Measurements from ENCODE around the gene COL13A1. TPM values are rescaled to one million over a fixed set of nuclear protein-coding genes. Genes with fewer than 3 reads are reported as not detected.

COL13A1 gene
- total and polyA plus RNA-seq, 4 donors, result 0.17 to 0.47 (median 0.18) TPM

DNA sequence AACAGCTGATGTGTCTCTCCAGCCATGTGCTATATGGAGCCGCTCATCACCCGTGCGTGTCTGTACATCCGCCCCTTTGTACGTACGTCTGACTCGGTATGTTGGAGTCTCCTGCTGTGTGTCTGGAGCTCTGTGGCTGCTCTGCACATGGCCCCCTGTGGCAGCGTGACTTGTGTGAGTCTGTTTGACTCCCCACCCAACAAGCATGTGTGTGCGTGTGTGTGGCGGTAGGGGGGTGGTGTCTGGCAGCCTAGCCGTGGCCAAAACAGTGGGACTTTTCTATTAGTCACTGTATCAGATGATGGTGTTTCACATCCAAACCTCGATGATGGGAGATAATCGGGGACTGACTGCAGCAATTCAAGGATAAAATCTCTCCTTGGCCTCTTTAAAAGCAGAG is 94.1 kb downstream of the COL13A1 start:
- Histone ChIP-seq H3K9me3 (ENCODE audit: control insufficient read depth in 4 of 4, low read length in 3 of 4) (no peaks in the 10 kb centered on the region), H3K27me3 (ENCODE audit: control insufficient read depth in 4 of 4, insufficient read depth in 4 of 4, low read length in 3 of 4) (no peaks in the 10 kb centered on the region), H3K36me3 (ENCODE audit: control insufficient read depth in 4 of 4, insufficient read depth in 3 of 4, low read depth in 1 of 4, low read length in 3 of 4) (no peaks in the 10 kb centered on the region), H3K4me3 (ENCODE audit: low read depth in 1 of 3, low read length in 3 of 3) (no peak overlapping the region), H3K27ac (ENCODE audit: low read depth in 1 of 2, low read length in 2 of 2) (no peak overlapping the region), H3K4me1 (ENCODE audit: control insufficient read depth in 4 of 4, insufficient read depth in 4 of 4, low read length in 3 of 4) (peaks cover 9 to 50% (median 43%) of the 10 kb centered on the region in 4 donors), H3K9ac (ENCODE audit: low read depth in 1 of 2, low read length in 2 of 2) (no peak overlapping the region)
- no peak for DNase-seq (ENCODE audit: low spot score)
- WGBS, result 91% methylated on average over 13 of the region's 13 CpGs
- no peak for TF ChIP-seq HNF4A (conservative IDR thresholded peaks at IDR 0.05)
- TF ChIP-seq, protein P1, sequence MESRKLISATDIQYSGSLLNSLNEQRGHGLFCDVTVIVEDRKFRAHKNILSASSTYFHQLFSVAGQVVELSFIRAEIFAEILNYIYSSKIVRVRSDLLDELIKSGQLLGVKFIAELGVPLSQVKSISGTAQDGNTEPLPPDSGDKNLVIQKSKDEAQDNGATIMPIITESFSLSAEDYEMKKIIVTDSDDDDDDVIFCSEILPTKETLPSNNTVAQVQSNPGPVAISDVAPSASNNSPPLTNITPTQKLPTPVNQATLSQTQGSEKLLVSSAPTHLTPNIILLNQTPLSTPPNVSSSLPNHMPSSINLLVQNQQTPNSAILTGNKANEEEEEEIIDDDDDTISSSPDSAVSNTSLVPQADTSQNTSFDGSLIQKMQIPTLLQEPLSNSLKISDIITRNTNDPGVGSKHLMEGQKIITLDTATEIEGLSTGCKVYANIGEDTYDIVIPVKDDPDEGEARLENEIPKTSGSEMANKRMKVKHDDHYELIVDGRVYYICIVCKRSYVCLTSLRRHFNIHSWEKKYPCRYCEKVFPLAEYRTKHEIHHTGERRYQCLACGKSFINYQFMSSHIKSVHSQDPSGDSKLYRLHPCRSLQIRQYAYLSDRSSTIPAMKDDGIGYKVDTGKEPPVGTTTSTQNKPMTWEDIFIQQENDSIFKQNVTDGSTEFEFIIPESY (IDR thresholded peaks at IDR 0.05), result no peak
- TF ChIP-seq, protein P2, sequence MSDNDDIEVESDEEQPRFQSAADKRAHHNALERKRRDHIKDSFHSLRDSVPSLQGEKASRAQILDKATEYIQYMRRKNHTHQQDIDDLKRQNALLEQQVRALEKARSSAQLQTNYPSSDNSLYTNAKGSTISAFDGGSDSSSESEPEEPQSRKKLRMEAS (IDR thresholded peaks at IDR 0.05), result no peak
- no peak for TF ChIP-seq FOXA2 (IDR thresholded peaks at IDR 0.05)
- TF ChIP-seq EGR1 (IDR thresholded peaks at IDR 0.05; ENCODE audit: low read depth in 2 of 2), result no peak
- TF ChIP-seq HNF4G (IDR thresholded peaks at IDR 0.05), result no peak
- TF ChIP-seq FOXA1 (IDR thresholded peaks at IDR 0.05), result no peak
- no peak for TF ChIP-seq JUND (IDR thresholded peaks at IDR 0.05)
- TF ChIP-seq RAD21 (IDR thresholded peaks at IDR 0.05), result no peak
- no peak for TF ChIP-seq SP1 (IDR thresholded peaks at IDR 0.05)
- TF ChIP-seq YY1 (IDR thresholded peaks at IDR 0.05), result no peak
- TF ChIP-seq, protein P3, sequence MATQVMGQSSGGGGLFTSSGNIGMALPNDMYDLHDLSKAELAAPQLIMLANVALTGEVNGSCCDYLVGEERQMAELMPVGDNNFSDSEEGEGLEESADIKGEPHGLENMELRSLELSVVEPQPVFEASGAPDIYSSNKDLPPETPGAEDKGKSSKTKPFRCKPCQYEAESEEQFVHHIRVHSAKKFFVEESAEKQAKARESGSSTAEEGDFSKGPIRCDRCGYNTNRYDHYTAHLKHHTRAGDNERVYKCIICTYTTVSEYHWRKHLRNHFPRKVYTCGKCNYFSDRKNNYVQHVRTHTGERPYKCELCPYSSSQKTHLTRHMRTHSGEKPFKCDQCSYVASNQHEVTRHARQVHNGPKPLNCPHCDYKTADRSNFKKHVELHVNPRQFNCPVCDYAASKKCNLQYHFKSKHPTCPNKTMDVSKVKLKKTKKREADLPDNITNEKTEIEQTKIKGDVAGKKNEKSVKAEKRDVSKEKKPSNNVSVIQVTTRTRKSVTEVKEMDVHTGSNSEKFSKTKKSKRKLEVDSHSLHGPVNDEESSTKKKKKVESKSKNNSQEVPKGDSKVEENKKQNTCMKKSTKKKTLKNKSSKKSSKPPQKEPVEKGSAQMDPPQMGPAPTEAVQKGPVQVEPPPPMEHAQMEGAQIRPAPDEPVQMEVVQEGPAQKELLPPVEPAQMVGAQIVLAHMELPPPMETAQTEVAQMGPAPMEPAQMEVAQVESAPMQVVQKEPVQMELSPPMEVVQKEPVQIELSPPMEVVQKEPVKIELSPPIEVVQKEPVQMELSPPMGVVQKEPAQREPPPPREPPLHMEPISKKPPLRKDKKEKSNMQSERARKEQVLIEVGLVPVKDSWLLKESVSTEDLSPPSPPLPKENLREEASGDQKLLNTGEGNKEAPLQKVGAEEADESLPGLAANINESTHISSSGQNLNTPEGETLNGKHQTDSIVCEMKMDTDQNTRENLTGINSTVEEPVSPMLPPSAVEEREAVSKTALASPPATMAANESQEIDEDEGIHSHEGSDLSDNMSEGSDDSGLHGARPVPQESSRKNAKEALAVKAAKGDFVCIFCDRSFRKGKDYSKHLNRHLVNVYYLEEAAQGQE (IDR thresholded peaks at IDR 0.05), result no peak
- TF ChIP-seq, protein P4, sequence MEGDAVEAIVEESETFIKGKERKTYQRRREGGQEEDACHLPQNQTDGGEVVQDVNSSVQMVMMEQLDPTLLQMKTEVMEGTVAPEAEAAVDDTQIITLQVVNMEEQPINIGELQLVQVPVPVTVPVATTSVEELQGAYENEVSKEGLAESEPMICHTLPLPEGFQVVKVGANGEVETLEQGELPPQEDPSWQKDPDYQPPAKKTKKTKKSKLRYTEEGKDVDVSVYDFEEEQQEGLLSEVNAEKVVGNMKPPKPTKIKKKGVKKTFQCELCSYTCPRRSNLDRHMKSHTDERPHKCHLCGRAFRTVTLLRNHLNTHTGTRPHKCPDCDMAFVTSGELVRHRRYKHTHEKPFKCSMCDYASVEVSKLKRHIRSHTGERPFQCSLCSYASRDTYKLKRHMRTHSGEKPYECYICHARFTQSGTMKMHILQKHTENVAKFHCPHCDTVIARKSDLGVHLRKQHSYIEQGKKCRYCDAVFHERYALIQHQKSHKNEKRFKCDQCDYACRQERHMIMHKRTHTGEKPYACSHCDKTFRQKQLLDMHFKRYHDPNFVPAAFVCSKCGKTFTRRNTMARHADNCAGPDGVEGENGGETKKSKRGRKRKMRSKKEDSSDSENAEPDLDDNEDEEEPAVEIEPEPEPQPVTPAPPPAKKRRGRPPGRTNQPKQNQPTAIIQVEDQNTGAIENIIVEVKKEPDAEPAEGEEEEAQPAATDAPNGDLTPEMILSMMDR (IDR thresholded peaks at IDR 0.05; ENCODE audit: low read depth, low read length, missing input control), result no peak

DNA sequence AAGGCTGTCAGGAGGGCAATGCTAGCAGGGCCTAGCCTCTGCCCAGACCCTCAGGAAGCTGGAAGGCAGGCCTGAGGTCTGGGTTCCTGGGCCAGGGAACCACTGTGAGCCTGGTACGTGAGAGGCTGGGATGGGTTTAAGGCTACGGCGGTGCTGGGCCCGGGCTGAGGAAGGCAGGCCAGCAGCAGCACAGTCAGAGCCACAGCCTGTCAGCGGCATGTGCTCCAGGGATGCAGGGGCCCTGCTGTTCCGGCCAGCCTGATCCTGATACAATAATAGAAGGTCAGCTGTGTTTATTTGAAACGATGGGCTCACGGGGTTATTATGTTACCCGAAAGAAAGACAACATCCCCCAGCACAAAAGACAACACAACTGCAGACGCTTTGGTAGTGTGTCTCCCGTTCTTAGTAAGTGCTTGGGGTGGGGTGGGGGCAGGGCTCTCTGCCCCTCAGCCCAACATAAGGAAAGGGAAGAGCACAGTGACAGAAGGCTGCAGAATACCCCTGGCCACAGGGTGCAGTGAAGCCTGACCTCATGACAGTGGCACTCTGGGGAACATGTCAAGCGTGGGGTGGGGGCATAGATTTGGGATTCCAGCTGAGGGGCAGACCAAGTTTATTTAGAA is 95.0 kb downstream of the COL13A1 start:
- peaks cover 10 to 41% (median 36%) of the 10 kb centered on the region in 4 donors for H3K4me1 ChIP-seq (ENCODE audit: control insufficient read depth in 4 of 4, insufficient read depth in 4 of 4, low read length in 3 of 4)
- 92% methylated on average over 12 of the region's 12 CpGs for WGBS

More for the DNA sequence above, 95.0 kb downstream of the COL13A1 start:
- Histone ChIP-seq H3K27ac (ENCODE audit: low read depth in 1 of 2, low read length in 2 of 2) (no peak overlapping the region), H3K9ac (ENCODE audit: low read depth in 1 of 2, low read length in 2 of 2) (no peak overlapping the region), H3K4me3 (ENCODE audit: low read depth in 1 of 3, low read length in 3 of 3) (no peak overlapping the region), H3K9me3 (ENCODE audit: control insufficient read depth in 4 of 4, low read length in 3 of 4) (no peaks in the 10 kb centered on the region), H3K36me3 (ENCODE audit: control insufficient read depth in 4 of 4, insufficient read depth in 3 of 4, low read depth in 1 of 4, low read length in 3 of 4) (no peaks in the 10 kb centered on the region), H3K27me3 (ENCODE audit: control insufficient read depth in 4 of 4, insufficient read depth in 4 of 4, low read length in 3 of 4) (no peaks in the 10 kb centered on the region)
- TF ChIP-seq NR2F2 (IDR thresholded peaks at IDR 0.05), result no peak
- TF ChIP-seq, protein P5, sequence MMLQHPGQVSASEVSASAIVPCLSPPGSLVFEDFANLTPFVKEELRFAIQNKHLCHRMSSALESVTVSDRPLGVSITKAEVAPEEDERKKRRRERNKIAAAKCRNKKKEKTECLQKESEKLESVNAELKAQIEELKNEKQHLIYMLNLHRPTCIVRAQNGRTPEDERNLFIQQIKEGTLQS (IDR thresholded peaks at IDR 0.05), result no peak
- no peak for TF ChIP-seq SP1 (IDR thresholded peaks at IDR 0.05)
- TF ChIP-seq JUND (IDR thresholded peaks at IDR 0.05), result no peak
- TF ChIP-seq, protein P4 (IDR thresholded peaks at IDR 0.05; ENCODE audit: low read depth, low read length, missing input control), result no peak
- TF ChIP-seq HNF4G (IDR thresholded peaks at IDR 0.05), result no peak
- TF ChIP-seq, protein P2 (IDR thresholded peaks at IDR 0.05), result no peak
- TF ChIP-seq YY1 (IDR thresholded peaks at IDR 0.05), result no peak
- TF ChIP-seq GABPA (IDR thresholded peaks at IDR 0.05 in 1 of 2, conservative IDR thresholded peaks at IDR 0.05 in 1 of 2), result no peak
- TF ChIP-seq, protein P1 (IDR thresholded peaks at IDR 0.05), result no peak
- no peak for TF ChIP-seq EGR1 (IDR thresholded peaks at IDR 0.05; ENCODE audit: low read depth in 2 of 2)
- no peak for TF ChIP-seq FOXA1 (IDR thresholded peaks at IDR 0.05)
- TF ChIP-seq RAD21 (IDR thresholded peaks at IDR 0.05), result no peak
- no peak for DNase-seq (ENCODE audit: low spot score)
